Endodermal cell (in vitro differentiated cells): ENCODE data around the gene SFTPB. TPM values are rescaled to one million over a fixed set of nuclear protein-coding genes. Genes with fewer than 3 reads are reported as not detected.
A peak's percentile ranks its signal among the peaks of the same experiment; 100 is the strongest.

Experiments
- DNase-seq: peaks from one replicate; pipeline ENCODE4 v3.0.0-alpha.2; 2017
- H3K27ac ChIP-seq: 2 replicates; pipeline ENCODE4 v1.5.1; 2013; ENCODE audit warnings: mild to moderate bottlenecking, low read depth, low read length, moderate library complexity
- H3K27me3 ChIP-seq: 2 replicates; pipeline ENCODE4 v1.6.1; 2013; ENCODE audit warnings: mild to moderate bottlenecking, low read length, moderate library complexity; ENCODE audit not compliant: insufficient read depth, control insufficient read depth, poor library complexity, severe bottlenecking
- H3K36me3 ChIP-seq: 2 replicates; pipeline ENCODE4 v1.7.0; 2013; ENCODE audit warnings: mild to moderate bottlenecking, low read length, moderate library complexity; ENCODE audit not compliant: control insufficient read depth, insufficient read depth
- H3K4me1 ChIP-seq: one replicate; pipeline ENCODE4 v1.7.0; 2013; ENCODE audit warnings: low read length; ENCODE audit not compliant: control insufficient read depth, insufficient read depth
- H3K4me3 ChIP-seq: 2 replicates; pipeline ENCODE4 v1.5.1; 2013; ENCODE audit warnings: mild to moderate bottlenecking, low read length, moderate library complexity
- H3K9ac ChIP-seq: 2 replicates; pipeline ENCODE4 v1.6.1; 2013; ENCODE audit warnings: mild to moderate bottlenecking, low read length, moderate library complexity; ENCODE audit not compliant: poor library complexity, severe bottlenecking; ENCODE audit errors: extremely low read depth
- H3K9me3 ChIP-seq: 2 replicates; pipeline ENCODE4 v1.6.1; 2013; ENCODE audit warnings: mild to moderate bottlenecking, low read length, moderate library complexity; ENCODE audit not compliant: control insufficient read depth
- H3K27ac Mint-ChIP-seq: 2 replicates; pipeline ENCODE4 v1.8.0; 2020; ENCODE audit warnings: mixed read lengths
- H3K27me3 Mint-ChIP-seq: 2 replicates; pipeline ENCODE4 v1.8.0; 2021; ENCODE audit warnings: mild to moderate bottlenecking, mixed read lengths; ENCODE audit not compliant: insufficient read depth
- H3K36me3 Mint-ChIP-seq: 2 replicates; pipeline ENCODE4 v1.8.0; 2020; ENCODE audit warnings: low read depth, mixed read lengths
- H3K4me1 Mint-ChIP-seq: 2 replicates; pipeline ENCODE4 v1.8.0; 2020; ENCODE audit warnings: mixed read lengths
- H3K4me3 Mint-ChIP-seq: 2 replicates; pipeline ENCODE4 v1.8.0; 2020; ENCODE audit warnings: mild to moderate bottlenecking, moderate library complexity, mixed read lengths
- H3K9me3 Mint-ChIP-seq: 2 replicates; pipeline ENCODE4 v1.8.0; 2020; ENCODE audit warnings: mild to moderate bottlenecking, mixed read lengths
- WGBS, 2 experiments: methylation state at CpG; one replicate each; pipeline versions ENCODE4 v1.1.5 to v1.1.7; 2013; ENCODE audit warnings: missing lambda C conversion rate in 2 of 2, mixed read lengths in 1 of 2; ENCODE audit not compliant: insufficient coverage in 1 of 2, insufficient read length in 1 of 2; 5-methylcytosine and 5-hydroxymethylcytosine counted together
- total RNA-seq, 2 donors: library from RNA; stranded (reverse); fragmentation: NEBNext Ultra II Directional in 1 of 2; extraction: Animal tissue kit (Norgen Biotek cat#: 25700) in 1 of 2; gene quantifications; 2 replicates in 1 of 2; 3 replicates in 1 of 2; pipeline ENCODE4 v1.2.1, GENCODE V29; 2021
- TF ChIP-seq, protein P1 (sequence below): fragments of 200-600 bp; sonication (generic); conservative IDR thresholded peaks from 2 replicates; pipeline ENCODE4 v1.5.0; 2021; ENCODE audit warnings: antibody characterized with exemption, mild to moderate bottlenecking

Gene SFTPB
- total RNA-seq, 2 donors from 2014 or later: not detected

DNA sequence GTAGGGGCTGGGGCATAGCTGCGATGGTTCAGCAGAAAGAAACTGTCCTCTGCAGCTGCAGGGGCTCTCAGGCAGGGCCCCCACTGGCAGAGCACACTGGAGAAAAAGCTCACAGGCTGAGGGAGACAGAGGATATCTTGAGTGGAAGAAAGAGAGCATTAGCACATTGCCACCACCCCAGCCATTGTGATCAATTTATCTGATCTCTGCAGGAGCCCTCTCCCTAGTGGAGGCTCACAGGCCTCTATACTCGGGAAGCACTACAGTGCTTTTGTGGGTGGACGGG, 801 bp upstream of the SFTPB start:
- Mint-ChIP-seq H3K4me1 (peaks cover 13% of the 10 kb centered on the region), H3K27ac (peak overlapping the region; percentile 33), H3K9me3 (no peaks in the 10 kb centered on the region), H3K4me3 (no peak overlapping the region), H3K36me3 (no peaks in the 10 kb centered on the region), H3K27me3 (no peaks in the 10 kb centered on the region)
- Histone ChIP-seq H3K9ac (no peak overlapping the region), H3K4me1 (peaks cover 7% of the 10 kb centered on the region), H3K27me3 (no peaks in the 10 kb centered on the region), H3K36me3 (no peaks in the 10 kb centered on the region), H3K4me3 (no peak overlapping the region), H3K27ac (no peak overlapping the region), H3K9me3 (no peaks in the 10 kb centered on the region)
- 83 to 88% methylated on average over 2 to 3 of the region's 3 CpGs for WGBS, 2 experiments
- TF ChIP-seq, protein P1, sequence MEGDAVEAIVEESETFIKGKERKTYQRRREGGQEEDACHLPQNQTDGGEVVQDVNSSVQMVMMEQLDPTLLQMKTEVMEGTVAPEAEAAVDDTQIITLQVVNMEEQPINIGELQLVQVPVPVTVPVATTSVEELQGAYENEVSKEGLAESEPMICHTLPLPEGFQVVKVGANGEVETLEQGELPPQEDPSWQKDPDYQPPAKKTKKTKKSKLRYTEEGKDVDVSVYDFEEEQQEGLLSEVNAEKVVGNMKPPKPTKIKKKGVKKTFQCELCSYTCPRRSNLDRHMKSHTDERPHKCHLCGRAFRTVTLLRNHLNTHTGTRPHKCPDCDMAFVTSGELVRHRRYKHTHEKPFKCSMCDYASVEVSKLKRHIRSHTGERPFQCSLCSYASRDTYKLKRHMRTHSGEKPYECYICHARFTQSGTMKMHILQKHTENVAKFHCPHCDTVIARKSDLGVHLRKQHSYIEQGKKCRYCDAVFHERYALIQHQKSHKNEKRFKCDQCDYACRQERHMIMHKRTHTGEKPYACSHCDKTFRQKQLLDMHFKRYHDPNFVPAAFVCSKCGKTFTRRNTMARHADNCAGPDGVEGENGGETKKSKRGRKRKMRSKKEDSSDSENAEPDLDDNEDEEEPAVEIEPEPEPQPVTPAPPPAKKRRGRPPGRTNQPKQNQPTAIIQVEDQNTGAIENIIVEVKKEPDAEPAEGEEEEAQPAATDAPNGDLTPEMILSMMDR: no peak
- DNase-seq: no peak

DNA sequence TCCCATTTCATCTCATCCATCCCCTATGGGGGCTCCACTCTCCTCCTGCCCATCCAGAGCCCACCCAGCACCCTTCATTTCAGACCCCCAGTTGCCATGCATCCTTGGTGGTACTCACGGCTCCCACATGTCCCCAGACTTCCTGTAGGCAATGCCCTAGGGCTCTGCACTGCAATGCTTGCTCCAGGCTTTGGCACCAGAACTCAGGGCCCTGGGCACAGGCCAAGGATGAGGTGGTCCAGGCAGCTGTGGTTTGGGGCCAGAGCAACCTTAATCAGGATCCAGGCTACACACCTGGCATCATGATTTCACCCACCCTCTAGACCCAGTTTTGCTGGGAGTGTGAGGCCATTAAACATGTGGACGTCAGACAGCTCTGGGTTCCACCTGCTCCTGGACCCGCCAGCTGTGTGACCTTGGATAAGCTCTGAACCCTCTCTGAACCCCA, 414 bp downstream of the SFTPB start:
- H3K4me1 Mint-ChIP-seq: peaks cover 6% of the 10 kb centered on the region
- H3K36me3 Mint-ChIP-seq: no peaks in the 10 kb centered on the region
- no peaks in the 10 kb centered on the region for H3K27me3 Mint-ChIP-seq
- H3K9me3 ChIP-seq: no peaks in the 10 kb centered on the region
- no peak overlapping the region for H3K4me3 Mint-ChIP-seq
- DNase-seq: no peak
- no peak overlapping the region for H3K27ac Mint-ChIP-seq
- no peaks in the 10 kb centered on the region for H3K9me3 Mint-ChIP-seq
- H3K27ac ChIP-seq: no peak overlapping the region
- H3K4me3 ChIP-seq: no peak overlapping the region
- no peak overlapping the region for H3K9ac ChIP-seq
- H3K27me3 ChIP-seq: no peaks in the 10 kb centered on the region
- WGBS, 2 experiments: 92 to 94% methylated on average over 2 to 3 of the region's 3 CpGs
- H3K4me1 ChIP-seq: peaks cover 7% of the 10 kb centered on the region
- no peaks in the 10 kb centered on the region for H3K36me3 ChIP-seq
- TF ChIP-seq, protein P1: no peak

DNA sequence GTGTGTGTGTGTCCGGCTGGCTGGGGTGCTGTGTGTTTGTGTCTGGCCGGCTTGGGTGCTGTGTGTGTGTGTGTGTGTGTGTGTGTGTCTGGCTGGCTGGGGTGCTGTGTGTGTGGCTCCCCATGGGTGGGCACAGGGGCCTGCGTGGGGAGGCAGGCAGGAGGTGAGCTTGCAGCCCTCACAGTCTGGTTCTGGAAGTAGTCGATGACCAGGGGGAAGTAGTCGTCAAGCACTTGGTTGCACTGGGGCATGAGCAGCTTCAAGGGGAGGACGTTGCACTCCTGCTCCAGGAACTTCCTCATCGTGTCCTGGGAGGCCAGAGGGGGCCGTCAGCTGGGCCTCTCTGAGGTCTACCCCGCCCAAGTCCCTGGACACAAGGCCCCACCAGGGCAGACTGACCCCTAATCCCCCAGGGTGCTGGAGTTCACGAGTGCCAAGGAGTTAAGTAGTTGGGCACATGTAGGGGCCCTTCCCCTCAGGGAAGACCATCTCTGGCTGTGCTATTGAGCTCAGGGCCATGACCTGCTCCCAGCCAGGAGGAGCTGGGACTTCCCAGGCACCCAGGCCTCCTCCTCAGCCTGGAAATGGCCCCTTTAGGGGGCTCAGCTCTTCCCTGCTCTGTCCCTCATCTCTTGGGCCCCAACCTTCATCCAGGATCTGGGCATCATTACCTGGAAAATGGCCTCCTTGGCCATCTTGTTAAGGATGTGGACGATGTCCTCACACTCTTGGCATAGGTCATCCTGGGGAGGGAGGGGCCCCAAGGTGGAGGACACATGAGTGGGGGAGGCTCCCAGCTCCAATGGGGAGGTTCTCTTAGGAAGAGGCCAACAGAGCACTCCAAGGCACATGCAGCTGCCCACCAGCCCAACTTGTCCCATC, 1.3 kb downstream of the SFTPB start:
- 87 to 92% methylated on average over 4 to 10 of the region's 11 CpGs for WGBS, 2 experiments
- Mint-ChIP-seq H3K9me3 (no peaks in the 10 kb centered on the region), H3K27ac (peak overlapping the region; percentile 61)

More for the DNA sequence above, 1.3 kb downstream of the SFTPB start:
- Histone ChIP-seq H3K4me3 (no peak overlapping the region), H3K27me3 (no peaks in the 10 kb centered on the region), H3K36me3 (no peaks in the 10 kb centered on the region), H3K9ac (no peak overlapping the region), H3K27ac (no peak overlapping the region), H3K9me3 (no peaks in the 10 kb centered on the region), H3K4me1 (peaks cover 7% of the 10 kb centered on the region)
- TF ChIP-seq, protein P1: no peak
- peaks cover 6% of the 10 kb centered on the region for H3K4me1 Mint-ChIP-seq
- H3K27me3 Mint-ChIP-seq: no peaks in the 10 kb centered on the region
- H3K36me3 Mint-ChIP-seq: no peaks in the 10 kb centered on the region
- no peak for DNase-seq
- no peak overlapping the region for H3K4me3 Mint-ChIP-seq
